ENCODE data around the gene SCYL1.

SCYL1 gene

DNA sequence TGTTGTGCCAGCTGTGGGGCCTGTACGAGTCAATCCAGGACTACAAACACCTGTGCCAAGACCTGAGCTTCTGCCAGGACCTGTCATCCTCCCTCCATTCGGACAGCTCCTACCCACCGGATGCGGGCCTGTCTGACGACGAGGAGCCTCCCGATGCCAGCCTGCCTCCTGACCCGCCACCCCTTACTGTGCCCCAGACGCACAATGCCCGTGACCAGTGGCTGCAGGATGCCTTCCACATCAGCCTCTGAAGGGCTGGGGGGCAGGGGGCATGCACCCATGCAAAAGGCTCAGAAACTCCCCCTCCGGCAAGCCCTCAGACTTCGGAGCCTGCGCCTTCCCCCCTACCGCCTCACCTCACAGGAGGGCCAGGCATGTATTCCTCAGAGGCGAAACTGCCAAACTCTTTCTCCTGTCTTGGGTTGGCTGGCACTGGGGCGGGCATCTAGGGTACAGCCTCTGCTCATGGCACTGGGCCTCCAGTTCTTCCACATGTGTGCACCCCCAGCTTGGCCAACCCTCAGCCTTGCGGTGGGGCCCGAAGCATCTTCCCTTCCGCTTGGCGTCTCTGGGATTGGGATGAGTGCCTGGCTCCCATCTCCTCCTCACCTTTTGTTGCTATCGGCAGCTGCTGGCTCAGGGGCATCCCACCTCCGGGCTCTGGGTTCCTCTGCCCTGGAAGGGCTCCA lies 48.7 kb downstream of the SCYL1 start:
- Mint-ChIP-seq H3K4me1 (peaks cover 74% of the 10 kb centered on the region), H3K27ac (peak overlapping the region; percentile 69), H3K9me3 (no peaks in the 10 kb centered on the region), H3K36me3 (peaks cover 9% of the 10 kb centered on the region), H3K27me3 (no peaks in the 10 kb centered on the region), H3K4me3 (peak overlapping the region; percentile 90)
- no peak for ATAC-seq

DNA sequence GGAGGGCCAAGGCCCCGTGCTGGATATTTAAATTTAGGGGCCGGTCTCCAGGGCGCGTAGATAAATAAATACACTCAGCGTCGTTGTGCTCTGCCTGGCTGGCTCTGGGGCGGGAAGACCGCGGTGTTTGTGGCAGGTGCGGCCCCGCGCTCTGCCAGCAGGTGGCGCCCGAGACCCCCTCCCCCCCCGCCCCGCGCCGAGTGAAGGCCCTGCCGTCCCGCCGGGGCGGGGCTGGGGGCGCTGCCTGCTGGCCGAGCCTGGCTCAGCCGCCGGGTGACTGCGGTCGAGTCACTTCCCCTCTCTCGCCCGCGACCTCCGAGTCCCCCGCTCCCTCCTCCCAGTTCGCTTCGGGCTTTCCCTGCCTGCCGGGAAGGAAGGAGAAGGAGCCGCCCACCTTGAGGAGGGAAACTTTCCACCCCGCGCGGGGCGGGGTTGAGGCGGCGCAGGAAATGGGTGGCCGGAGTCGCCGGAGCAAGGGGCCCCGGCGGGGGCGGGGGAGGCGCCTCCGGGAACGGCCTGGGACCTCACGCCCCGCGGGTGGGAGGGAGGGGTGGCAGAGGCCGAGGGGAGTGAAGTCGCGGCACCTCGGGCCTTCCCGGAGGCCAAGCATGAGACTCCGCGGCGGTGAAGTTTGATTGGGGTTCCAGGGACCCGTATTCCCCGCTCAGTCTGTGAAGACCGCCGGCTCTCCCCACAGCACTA lies 49.4 kb downstream of the SCYL1 start:
- Mint-ChIP-seq H3K9me3 (no peaks in the 10 kb centered on the region), H3K4me1 (peaks cover 72% of the 10 kb centered on the region)

GRCh38 chr11:65574811-65575567 lies 50.1 kb downstream of the SCYL1 start:
- ATAC-seq: peak; percentile 0
- H3K4me1 Mint-ChIP-seq: peaks cover 70% of the 10 kb centered on the region
- no peaks in the 10 kb centered on the region for H3K9me3 Mint-ChIP-seq
- H3K27ac Mint-ChIP-seq: peak overlapping the region; percentile 69
- H3K36me3 Mint-ChIP-seq: peaks cover 24% of the 10 kb centered on the region
- H3K27me3 Mint-ChIP-seq: no peaks in the 10 kb centered on the region
- H3K4me3 Mint-ChIP-seq: peak overlapping the region; percentile 82

More for the DNA sequence above, 49.4 kb downstream of the SCYL1 start:
- Mint-ChIP-seq H3K36me3 (peaks cover 16% of the 10 kb centered on the region), H3K27me3 (no peaks in the 10 kb centered on the region), H3K27ac (peak overlapping the region; percentile 69), H3K4me3 (peak overlapping the region; percentile 90)
- peak; percentile 59 for ATAC-seq

DNA sequence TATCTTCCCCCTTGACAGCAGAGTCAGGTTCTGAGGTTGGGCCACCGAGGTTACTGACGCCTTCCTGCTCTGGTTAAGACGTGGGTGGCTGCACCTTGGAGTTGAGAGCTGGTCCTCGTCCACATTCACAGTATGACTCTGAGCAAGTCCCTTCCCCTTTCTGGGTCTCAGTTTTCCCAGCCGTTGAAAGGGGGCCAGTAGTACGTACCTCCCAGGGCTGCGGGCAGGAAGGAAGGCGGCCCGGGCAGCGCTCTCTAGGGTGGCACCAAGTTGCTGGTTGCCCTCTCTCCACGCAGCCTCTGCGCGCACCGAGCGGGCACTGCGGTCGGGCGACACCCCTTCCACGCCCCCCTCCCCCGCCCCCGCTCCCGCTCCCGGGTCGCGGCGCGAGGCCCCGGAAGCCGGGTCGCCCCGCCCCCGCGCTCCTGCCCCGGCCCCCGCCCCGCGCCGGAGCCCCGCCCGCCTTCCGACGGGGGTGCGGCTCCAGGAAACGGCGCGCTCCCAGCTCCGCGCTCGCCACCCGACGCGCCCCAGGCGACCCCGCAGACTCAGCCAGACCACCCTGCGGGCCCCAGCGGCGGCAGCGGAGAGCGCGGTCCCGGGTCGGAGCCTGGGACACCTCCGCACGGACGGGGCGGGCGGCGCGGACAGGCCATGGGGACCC lies 50.8 kb downstream of the SCYL1 start, which contains the start of gene EHBP1L1:
TSS of gene EHBP1L1 (plus strand) at position 486 of the 664 bp plus-strand sequence. CDS start 250 bp downstream, outside the sequence.
- Mint-ChIP-seq H3K36me3 (peaks cover 29% of the 10 kb centered on the region), H3K27ac (peak within 1 kb of the TSS; percentile 69), H3K9me3 (no peaks in the 10 kb centered on the region), H3K4me1 (peaks cover 64% of the 10 kb centered on the region), H3K27me3 (no peaks in the 10 kb centered on the region), H3K4me3 (peak within 1 kb of the TSS; percentile 85)
- ATAC-seq: peak; percentile 56

- Mint-ChIP-seq H3K27me3 (no peaks in the 10 kb centered on the region), H3K4me3 (peak overlapping the region; percentile 85), H3K4me1 (peaks cover 57% of the 10 kb centered on the region), H3K9me3 (no peaks in the 10 kb centered on the region), H3K36me3 (peaks cover 32% of the 10 kb centered on the region), H3K27ac (peak overlapping the region; percentile 69)
- peak; percentile 0 for ATAC-seq
Measured at GRCh38 chr11:65576232-65576866, 51.5 kb downstream of the SCYL1 start.

GRCh38 chr11:65576867-65577755 lies 52.2 kb downstream of the SCYL1 start:
- Mint-ChIP-seq H3K4me3 (peak overlapping the region; percentile 85), H3K36me3 (peaks cover 40% of the 10 kb centered on the region), H3K27me3 (no peaks in the 10 kb centered on the region), H3K27ac (peak overlapping the region; percentile 69), H3K4me1 (peaks cover 54% of the 10 kb centered on the region), H3K9me3 (no peaks in the 10 kb centered on the region)
- peak; percentile 10 for ATAC-seq

GRCh38 chr11:65577756-65578109 lies 52.9 kb downstream of the SCYL1 start:
- Mint-ChIP-seq H3K27ac (peak overlapping the region; percentile 69), H3K4me1 (peaks cover 56% of the 10 kb centered on the region), H3K36me3 (peaks cover 46% of the 10 kb centered on the region), H3K4me3 (peak overlapping the region; percentile 85), H3K27me3 (no peaks in the 10 kb centered on the region), H3K9me3 (no peaks in the 10 kb centered on the region)
- no peak for ATAC-seq

GRCh38 chr11:65578134-65578533 lies 53.3 kb downstream of the SCYL1 start:
- no peaks in the 10 kb centered on the region for H3K9me3 Mint-ChIP-seq
- peaks cover 56% of the 10 kb centered on the region for H3K4me1 Mint-ChIP-seq
- H3K27me3 Mint-ChIP-seq: no peaks in the 10 kb centered on the region
- peaks cover 50% of the 10 kb centered on the region for H3K36me3 Mint-ChIP-seq
- peak overlapping the region; percentile 85 for H3K4me3 Mint-ChIP-seq
- no peak for ATAC-seq
- peak overlapping the region; percentile 69 for H3K27ac Mint-ChIP-seq

DNA sequence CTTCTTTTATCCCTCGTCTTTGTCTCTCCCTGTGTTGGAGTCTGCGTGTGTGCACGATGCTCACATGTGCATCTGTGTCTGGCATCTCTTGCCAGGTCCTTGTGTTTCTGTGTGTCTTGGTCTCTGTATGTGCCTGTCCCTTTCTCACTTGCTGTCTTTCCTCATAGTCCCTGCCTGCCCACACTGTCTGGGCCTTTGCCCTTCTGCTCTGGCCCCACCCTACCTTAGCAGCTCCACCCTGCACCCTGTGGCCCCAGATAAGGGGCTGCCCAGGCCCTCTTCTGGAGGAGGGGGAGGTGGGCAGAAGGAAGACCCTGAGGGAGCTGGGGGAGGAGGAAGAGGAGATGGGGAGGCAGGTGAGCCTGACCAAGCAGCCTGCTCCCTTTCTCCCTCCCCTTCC lies 53.8 kb downstream of the SCYL1 start:
- Mint-ChIP-seq H3K27me3 (no peaks in the 10 kb centered on the region), H3K27ac (peak overlapping the region; percentile 69), H3K4me3 (peak overlapping the region; percentile 85), H3K9me3 (no peaks in the 10 kb centered on the region), H3K4me1 (peaks cover 54% of the 10 kb centered on the region), H3K36me3 (peaks cover 55% of the 10 kb centered on the region)
- no peak for ATAC-seq

- peak overlapping the region; percentile 69 for H3K27ac Mint-ChIP-seq
- H3K36me3 Mint-ChIP-seq: peaks cover 57% of the 10 kb centered on the region
- no peak overlapping the region for H3K4me3 Mint-ChIP-seq
- ATAC-seq: no peak
- H3K9me3 Mint-ChIP-seq: no peaks in the 10 kb centered on the region
- peaks cover 54% of the 10 kb centered on the region for H3K4me1 Mint-ChIP-seq
- H3K27me3 Mint-ChIP-seq: no peaks in the 10 kb centered on the region
Measured at GRCh38 chr11:65579291-65579690, 54.4 kb downstream of the SCYL1 start.

DNA sequence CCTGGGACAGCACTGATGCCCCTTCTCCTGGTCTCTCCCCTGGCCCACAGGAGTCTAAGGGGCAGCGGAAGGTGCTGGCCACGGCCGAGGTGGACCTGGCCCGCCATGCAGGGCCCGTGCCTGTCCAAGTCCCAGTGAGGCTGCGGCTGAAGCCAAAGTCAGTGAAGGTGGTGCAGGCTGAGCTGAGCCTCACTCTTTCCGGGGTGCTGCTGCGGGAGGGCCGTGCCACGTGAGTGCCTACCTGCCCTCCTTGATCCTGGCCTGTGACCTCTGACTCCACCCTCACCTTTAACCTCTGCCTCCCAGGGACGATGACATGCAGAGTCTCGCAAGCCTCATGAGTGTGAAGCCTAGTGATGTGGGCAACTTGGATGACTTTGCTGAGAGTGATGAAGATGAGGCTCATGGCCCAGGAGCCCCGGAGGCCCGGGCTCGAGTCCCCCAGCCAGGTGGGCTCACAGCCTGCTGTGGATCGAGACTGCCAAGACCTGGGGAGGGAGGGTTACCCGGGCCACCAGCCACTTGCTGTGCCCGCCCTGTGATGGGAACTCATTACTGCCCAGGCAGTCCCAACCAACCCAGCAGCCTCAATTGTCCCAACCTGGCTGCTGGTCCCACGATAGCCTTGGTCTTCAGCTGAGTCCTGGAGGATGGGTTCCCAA lies 55.3 kb downstream of the SCYL1 start:
- Mint-ChIP-seq H3K4me3 (no peak overlapping the region), H3K27ac (peak overlapping the region; percentile 48), H3K27me3 (no peaks in the 10 kb centered on the region), H3K36me3 (peaks cover 60% of the 10 kb centered on the region), H3K9me3 (no peaks in the 10 kb centered on the region), H3K4me1 (peaks cover 50% of the 10 kb centered on the region)
- ATAC-seq: no peak

DNA sequence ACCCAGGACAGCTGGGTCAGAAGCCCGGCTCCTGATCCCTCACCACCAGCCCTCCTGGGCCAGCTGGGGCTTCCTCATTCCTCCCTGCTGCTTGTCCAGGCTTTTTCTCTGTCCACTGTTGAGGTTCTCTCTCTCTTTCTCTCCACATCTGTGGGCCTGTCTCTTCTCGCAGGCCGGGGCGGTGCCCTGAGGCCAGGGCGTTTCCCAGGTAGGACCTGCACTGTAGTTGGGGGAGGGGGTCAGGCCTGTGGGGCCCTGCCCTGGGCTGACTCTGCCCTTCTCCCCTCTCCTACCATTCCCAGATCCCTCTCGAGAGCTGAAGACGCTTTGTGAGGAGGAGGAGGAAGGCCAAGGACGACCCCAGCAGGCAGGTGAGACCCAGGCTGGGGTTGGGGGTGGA lies 55.9 kb downstream of the SCYL1 start:
- Mint-ChIP-seq H3K4me1 (peaks cover 52% of the 10 kb centered on the region), H3K27ac (peak overlapping the region; percentile 48), H3K4me3 (no peak overlapping the region), H3K27me3 (no peaks in the 10 kb centered on the region), H3K9me3 (no peaks in the 10 kb centered on the region), H3K36me3 (peaks cover 64% of the 10 kb centered on the region)
- no peak for ATAC-seq

- H3K36me3 Mint-ChIP-seq: peaks cover 76% of the 10 kb centered on the region
- peaks cover 58% of the 10 kb centered on the region for H3K4me1 Mint-ChIP-seq
Measured at GRCh38 chr11:65581928-65582327, 57.0 kb downstream of the SCYL1 start.

More at GRCh38 chr11:65581928-65582327, 57.0 kb downstream of the SCYL1 start:
- no peak for ATAC-seq
- no peaks in the 10 kb centered on the region for H3K9me3 Mint-ChIP-seq
- H3K27ac Mint-ChIP-seq: peak overlapping the region; percentile 38
- no peak overlapping the region for H3K4me3 Mint-ChIP-seq
- H3K27me3 Mint-ChIP-seq: no peaks in the 10 kb centered on the region
